T-helper 2 cell (primary cell): ENCODE measurements around the gene SLC38A10.

Experiments
- DNase-seq, 5 experiments: peaks; one replicate each; pipeline versions ENCODE4 v3.0.0 to v3.0.0-alpha.2; 2012 to 2022

SLC38A10 gene

GRCh38 chr17:81200201-81200600 lies 94.9 kb downstream of the SLC38A10 start:
- DNase-seq, result no peak

GRCh38 chr17:81199482-81199830 lies 95.7 kb downstream of the SLC38A10 start:
- no peak for DNase-seq

DNA sequence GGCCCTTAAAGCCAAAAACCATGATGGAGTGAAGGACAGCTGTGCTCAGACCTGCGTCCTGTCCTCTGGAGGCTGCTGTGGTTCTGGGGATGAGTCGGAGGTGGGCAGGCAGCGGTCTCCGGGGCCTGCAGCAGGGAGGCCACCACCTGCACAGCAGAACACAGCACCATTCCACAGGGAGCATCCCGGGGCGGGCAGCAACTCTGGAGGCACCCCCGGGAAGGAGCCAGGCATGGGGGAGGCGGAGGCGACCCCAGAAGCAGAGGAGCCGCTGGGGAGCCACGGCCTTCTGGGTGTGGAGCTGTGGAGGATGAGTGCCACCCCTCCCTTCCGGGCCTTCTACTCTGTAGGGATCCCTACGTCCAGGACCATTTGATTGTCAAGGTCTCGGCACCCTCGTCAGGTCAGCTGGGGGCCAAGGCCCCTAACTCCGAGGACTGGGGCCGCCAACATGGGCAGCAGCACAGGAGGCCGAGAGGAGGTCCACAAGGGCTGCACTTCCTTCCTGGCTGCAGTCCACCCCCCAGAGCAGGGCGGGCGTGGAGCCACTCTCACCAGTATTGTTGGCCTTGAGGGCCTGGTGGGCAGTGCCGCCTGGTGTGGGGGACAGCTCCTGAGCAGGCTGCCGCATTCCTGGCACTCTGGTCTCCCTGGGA lies 96.2 kb downstream of the SLC38A10 start:
- DNase-seq, result no peak

DNA sequence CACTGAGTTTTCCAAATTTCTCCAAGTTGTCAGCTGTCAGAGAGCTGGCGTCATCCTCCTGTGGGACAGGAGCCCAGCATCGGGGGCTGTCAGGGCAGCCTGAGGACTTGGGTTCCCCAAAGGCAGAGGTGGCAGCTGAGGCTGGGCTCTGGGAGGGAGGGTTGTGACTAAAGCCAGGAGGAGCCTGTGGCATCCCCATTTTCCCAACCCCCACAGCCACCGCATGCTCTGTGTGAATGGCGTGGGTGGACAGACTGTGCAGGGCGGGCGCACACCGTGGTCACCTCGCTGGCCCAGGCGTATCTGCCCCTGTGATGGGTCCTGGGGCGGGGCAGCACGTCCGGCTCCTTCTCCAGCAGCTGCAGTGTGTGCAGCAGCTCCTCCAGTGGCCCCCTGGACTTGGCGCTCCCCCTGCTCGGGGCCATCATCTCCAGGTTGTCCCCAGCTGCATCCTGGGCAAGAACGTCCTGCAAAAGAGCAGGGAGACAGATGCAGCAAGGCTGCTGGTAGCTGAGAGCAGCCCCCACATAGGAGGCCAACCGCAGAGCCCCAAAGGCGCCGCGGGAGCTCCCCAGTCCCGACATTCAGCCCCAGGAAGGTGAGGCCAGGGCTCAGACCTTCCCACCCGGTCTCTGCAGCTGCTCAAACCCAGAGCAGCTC lies 97.1 kb downstream of the SLC38A10 start:
- no peak for DNase-seq

- no peak for DNase-seq
These were observed 97.7 kb downstream of the SLC38A10 start for GRCh38 chr17:81197409-81197795.

DNA sequence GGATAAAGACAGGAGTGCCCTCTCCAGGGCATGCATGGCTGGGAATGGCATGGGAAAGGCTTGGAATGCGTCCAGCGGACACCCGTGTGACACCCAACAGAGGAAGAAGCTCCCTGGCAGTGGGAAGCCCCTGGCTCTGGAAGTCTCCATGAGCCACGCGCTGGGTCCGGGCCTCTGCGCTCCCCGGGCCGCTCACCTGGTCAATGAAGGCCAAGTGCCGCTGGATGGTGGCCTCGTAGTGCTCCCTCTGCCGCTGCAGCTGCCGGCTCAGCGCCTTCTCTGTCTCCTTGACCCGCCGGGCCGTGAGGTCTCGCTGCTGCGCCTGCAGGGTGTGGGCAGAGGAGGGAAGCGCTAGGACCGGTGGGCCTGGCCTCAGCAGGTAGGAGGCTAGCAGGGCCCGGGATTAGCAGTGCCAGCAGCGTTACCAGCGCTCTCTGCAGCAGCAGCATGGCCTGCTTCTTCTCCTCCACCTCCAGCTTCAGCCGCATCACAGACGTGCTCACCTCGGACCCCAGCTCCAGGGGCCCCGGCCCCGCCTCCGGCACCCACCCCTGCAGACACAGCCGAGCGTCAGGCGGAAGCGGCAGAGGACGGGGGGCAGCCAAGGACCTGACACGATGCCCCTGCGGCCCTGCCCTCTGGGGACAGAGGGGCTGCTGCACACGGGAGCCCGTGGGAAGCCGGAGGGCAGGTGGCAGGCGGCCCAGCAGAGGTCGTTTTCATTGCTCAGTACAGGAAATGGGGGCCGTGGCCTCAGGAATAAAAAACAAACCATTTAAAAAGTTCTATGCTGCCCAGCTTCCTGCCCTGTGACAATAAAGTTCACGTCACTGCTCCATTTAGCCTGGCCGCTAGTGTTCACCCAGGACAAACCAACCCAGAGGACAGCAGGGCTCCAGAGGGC lies 98.3 kb downstream of the SLC38A10 start:
- no peak for DNase-seq

- DNase-seq, result no peak
These were observed 99.1 kb downstream of the SLC38A10 start for GRCh38 chr17:81195941-81196495.
